ENCODE results near the gene SLC25A17.
A peak's percentile ranks its signal among the peaks of the same experiment; 100 is the strongest.
"Not testable (repeated sequence)": the region's sequence is repeated elsewhere in the genome, so short reads cannot be mapped to it uniquely, and the experiment has no call there.

The SLC25A17 gene

DNA sequence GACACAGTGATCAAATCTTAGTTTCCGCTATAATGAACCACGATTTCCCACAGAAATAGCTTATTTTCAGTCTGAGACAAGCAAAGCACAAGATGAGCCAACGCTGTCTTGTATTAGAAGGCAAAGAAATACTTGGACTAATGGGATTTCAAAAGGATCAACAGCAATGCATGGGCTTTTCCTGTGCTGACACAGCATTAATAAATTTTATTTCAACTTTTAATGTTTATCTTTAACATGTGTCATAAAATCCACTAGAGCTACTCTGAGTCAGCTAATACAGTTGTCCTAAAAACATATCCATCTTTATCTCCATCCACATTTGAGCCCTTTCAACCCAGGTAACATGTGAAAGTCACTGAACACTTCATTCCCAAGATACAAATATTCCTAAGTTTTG is 15.5 kb upstream of the SLC25A17 start:
- TF ChIP-seq, protein P1, sequence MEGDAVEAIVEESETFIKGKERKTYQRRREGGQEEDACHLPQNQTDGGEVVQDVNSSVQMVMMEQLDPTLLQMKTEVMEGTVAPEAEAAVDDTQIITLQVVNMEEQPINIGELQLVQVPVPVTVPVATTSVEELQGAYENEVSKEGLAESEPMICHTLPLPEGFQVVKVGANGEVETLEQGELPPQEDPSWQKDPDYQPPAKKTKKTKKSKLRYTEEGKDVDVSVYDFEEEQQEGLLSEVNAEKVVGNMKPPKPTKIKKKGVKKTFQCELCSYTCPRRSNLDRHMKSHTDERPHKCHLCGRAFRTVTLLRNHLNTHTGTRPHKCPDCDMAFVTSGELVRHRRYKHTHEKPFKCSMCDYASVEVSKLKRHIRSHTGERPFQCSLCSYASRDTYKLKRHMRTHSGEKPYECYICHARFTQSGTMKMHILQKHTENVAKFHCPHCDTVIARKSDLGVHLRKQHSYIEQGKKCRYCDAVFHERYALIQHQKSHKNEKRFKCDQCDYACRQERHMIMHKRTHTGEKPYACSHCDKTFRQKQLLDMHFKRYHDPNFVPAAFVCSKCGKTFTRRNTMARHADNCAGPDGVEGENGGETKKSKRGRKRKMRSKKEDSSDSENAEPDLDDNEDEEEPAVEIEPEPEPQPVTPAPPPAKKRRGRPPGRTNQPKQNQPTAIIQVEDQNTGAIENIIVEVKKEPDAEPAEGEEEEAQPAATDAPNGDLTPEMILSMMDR (IDR thresholded peaks at IDR 0.05; ENCODE audit: low read depth, low read length) = no peak
- no peak overlapping the region for H3K4me3 ChIP-seq (ENCODE audit: low read depth, low read length)

DNA sequence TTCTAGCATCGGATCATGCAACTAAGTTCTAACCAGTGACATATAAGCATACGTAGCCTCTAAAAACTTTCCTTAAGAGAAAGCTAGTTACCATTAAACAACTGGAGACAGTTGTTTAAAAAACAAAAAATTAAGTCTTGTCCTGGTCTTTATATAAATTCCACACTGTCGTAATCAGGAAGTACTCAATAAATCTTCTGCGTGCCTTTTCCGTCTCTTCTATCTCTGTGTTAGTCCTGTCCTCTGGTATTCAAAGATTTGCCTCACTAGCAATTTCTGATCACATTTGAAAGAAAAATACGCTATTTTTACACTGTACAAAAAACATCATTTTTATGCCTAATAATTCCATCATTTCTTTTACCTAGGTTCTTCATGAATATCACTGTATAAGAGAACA is 10.0 kb upstream of the SLC25A17 start:
- H3K4me3 ChIP-seq (ENCODE audit: low read depth, low read length) = no peak overlapping the region
- TF ChIP-seq, protein P1 (IDR thresholded peaks at IDR 0.05; ENCODE audit: low read depth, low read length) = no peak

DNA sequence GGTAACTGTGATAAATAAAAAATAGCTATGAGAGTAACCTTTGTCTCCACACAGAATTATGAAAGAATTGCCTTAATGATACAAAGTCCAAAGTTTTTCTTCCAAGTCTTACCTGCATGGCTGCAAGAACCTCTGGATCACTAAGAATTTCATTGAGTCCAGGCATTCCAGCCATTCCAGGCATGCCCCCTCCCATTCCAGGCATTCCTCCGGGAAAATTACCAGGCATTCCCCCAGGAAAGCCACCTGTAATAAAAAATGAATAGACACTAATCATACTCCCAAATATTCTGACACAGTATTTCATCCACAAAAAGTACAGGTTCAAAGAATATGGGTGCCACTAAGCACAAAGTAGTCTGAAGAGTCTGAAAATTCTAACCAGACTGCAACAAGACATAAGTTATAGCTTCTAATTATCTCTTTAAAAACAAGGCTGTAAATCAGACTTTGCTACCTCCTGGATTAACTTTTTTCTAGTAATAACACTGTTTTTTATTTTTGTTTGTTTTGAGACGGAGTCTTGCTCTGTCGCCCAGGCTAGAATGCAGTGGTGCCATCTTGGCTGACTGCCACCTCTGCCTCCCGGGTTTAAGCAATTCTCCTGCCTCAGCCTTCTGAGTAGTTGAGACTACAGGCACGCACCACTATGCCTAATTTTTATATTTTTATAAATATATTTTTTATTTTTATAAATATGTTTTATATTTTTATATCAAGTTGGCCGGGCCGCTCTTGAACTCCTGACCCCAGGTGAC is 8.0 kb upstream of the SLC25A17 start:
- H3K4me3 ChIP-seq (ENCODE audit: low read depth, low read length) = no peak overlapping the region
- TF ChIP-seq, protein P1 (IDR thresholded peaks at IDR 0.05; ENCODE audit: low read depth, low read length) = no peak

DNA sequence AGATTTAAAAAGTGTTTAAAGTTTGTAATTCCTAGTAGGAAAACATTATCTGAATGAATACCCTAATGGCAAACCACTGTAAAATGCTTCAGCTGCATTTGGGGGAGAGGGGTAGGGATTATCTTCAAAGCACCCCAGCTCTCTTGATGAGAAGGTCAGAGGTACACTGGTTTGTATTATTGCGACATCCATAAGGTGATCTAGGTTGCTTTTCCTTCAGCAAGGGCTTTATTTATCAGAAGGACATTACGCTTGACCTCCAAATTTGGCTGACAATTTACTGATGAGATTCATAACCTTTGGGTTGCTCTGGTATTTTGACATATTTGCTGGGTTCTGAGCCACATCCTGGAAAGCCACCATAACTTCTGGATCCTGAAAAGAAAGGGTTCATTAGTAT is 7.1 kb upstream of the SLC25A17 start:
- not testable (repeated sequence) for H3K4me3 ChIP-seq (ENCODE audit: low read depth, low read length)

DNA sequence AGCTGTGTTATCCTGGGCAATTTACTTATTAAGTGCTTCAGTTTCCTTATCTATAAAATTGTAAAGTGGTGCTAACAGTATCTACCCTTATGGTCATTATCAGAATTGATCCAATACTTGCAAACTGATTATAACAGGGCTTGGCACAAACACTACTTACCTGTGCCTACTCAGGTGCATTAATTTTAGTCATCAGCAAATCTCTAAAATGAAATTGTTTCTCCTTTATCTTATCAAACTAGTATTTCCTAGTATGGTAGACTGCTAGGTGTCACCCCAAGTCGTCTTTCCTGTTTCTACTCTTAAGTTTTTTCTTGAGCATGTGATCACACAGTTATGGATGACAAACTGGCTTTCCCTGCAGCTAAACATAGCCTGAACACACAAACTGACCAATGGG is 4.3 kb upstream of the SLC25A17 start:
- H3K4me3 ChIP-seq (ENCODE audit: low read depth, low read length) = no peak overlapping the region
- TF ChIP-seq, protein P1 (IDR thresholded peaks at IDR 0.05; ENCODE audit: low read depth, low read length) = no peak

DNA sequence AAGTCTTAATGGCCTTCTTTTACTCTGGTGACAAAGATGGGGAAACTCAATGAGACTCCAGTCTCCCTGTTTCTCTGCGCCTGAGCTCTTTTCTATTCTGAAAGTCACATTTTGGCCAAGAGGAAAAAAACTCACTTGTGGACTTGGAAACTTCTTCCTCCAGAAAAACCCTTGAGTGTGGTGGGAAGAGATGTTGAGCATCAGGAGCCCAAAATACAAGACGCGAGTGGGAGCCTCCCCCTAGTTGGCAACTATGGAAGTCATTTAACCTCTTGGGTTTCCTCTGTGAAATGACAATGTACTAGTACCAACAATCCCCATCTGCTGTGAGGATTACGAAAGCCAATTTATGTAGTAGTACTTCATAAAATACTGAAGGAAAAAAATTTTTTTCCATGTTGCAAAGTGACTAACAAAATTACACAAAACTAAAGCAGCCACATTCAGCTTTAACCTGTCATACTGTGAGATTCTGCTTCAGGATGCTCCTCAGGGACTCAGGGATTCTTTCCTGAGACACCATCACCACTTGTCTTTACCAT is 524 bp upstream of the SLC25A17 start:
- TF ChIP-seq, protein P1 (IDR thresholded peaks at IDR 0.05; ENCODE audit: low read depth, low read length) = 0 out of 2 replicates have a peak, but pooled peaks have one; percentile 5
- peak overlapping the region; percentile 99 for H3K4me3 ChIP-seq (ENCODE audit: low read depth, low read length)

DNA sequence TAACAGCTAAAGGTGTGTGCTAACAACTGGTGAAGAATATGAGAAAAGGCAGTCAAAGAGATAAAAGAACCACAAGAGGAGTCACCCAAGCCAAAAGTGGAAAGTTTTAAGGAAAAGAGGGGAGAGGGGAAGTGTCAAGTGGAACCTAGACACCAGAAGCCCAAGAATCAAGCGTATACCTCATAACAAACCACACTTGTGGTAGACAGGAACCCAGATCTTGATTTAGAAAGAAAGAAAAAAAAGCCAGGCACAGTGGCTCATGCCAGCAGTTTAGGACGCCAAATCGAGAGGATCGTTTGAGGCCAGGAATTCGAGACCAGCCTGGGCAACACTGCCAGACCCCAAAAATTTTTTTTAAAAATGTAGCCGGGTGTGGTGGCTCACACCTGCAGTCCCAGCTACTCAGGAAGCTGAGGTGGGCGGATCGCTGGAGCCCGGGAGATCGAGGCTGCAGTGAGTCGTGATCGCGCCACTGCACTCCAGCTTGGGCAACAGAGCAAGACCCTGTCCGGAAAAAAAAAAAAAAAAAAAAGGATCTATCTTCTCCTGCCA is 877 bp downstream of the SLC25A17 start:
- H3K4me3 ChIP-seq (ENCODE audit: low read depth, low read length) = peak overlapping the region; percentile 99
- TF ChIP-seq, protein P1 (IDR thresholded peaks at IDR 0.05; ENCODE audit: low read depth, low read length) = no peak

Measured in WI38 (cell line).